ENCODE results near the gene TMEM145.

DNA sequence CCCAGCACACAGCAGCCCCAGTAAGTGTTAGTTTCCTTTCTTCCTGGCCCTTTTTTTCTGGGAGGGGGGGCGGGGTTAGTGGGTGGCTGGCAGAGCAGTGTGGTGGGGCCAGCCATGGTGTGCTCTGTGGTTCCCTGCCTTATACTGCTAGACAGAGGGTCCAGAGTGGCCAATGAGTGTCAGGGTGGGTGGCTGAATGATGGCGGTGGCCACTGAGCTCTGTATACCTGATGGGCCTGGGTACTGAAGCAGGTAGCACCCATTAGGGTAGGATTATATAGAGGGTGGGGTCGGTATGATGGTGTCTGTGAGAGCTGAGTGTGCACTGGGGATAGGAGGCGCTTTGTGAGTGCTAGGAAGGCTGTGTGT, 30.3 kb upstream of the TMEM145 start:
- TF ChIP-seq CTCF (IDR thresholded peaks at IDR 0.05) = no peak
- no peak for TF ChIP-seq POLR2AphosphoS5 (IDR thresholded peaks at IDR 0.05; ENCODE audit: low read depth, low read length)
- TF ChIP-seq TCF7L2 (IDR thresholded peaks at IDR 0.05; ENCODE audit: low read depth, low read length) = no peak

Data from Panc1 (cell line).